ENCODE results near the gene CIC.
A peak's percentile ranks its signal among the peaks of the same experiment; 100 is the strongest.

The CIC gene

GRCh38 chr19:42293948-42294347, 24.9 kb downstream of the CIC start:
- Mint-ChIP-seq H3K27ac (peak overlapping the region; percentile 57), H3K36me3 (ENCODE audit: low read depth) (peaks cover 23% of the 10 kb centered on the region), H3K4me1 (peaks cover 20% of the 10 kb centered on the region), H3K27me3 (ENCODE audit: low read depth, poor library complexity) (peaks cover 10% of the 10 kb centered on the region), H3K9me3 (no peaks in the 10 kb centered on the region), H3K4me3 (no peak overlapping the region)
- no peak for DNase-seq
- no peak for TF ChIP-seq CTCF (IDR thresholded peaks at IDR 0.05)

GRCh38 chr19:42294471-42295137, 25.6 kb downstream of the CIC start:
- Mint-ChIP-seq H3K27ac (peak overlapping the region; percentile 45), H3K4me3 (no peak overlapping the region), H3K9me3 (no peaks in the 10 kb centered on the region), H3K27me3 (ENCODE audit: low read depth, poor library complexity) (peaks cover 10% of the 10 kb centered on the region), H3K4me1 (peaks cover 19% of the 10 kb centered on the region), H3K36me3 (ENCODE audit: low read depth) (peaks cover 24% of the 10 kb centered on the region)
- DNase-seq, result no peak
- TF ChIP-seq CTCF (IDR thresholded peaks at IDR 0.05), result no peak

- Mint-ChIP-seq H3K36me3 (ENCODE audit: low read depth) (peaks cover 28% of the 10 kb centered on the region), H3K4me3 (no peak overlapping the region), H3K9me3 (no peaks in the 10 kb centered on the region), H3K4me1 (peaks cover 23% of the 10 kb centered on the region), H3K27ac (peak overlapping the region; percentile 86), H3K27me3 (ENCODE audit: low read depth, poor library complexity) (peaks cover 10% of the 10 kb centered on the region)
- no peak for TF ChIP-seq CTCF (IDR thresholded peaks at IDR 0.05)
- no peak for DNase-seq
Observed at GRCh38 chr19:42295342-42295741, 26.3 kb downstream of the CIC start.

GRCh38 chr19:42295831-42296525, 26.9 kb downstream of the CIC start:
- H3K4me1 Mint-ChIP-seq, result peaks cover 23% of the 10 kb centered on the region
- no peak overlapping the region for H3K4me3 Mint-ChIP-seq
- TF ChIP-seq CTCF (IDR thresholded peaks at IDR 0.05), result peak; percentile 93
- no peak overlapping the region for H3K27ac Mint-ChIP-seq
- peaks cover 28% of the 10 kb centered on the region for H3K36me3 Mint-ChIP-seq (ENCODE audit: low read depth)
- DNase-seq, result peak; percentile 93
- H3K27me3 Mint-ChIP-seq (ENCODE audit: low read depth, poor library complexity), result peaks cover 10% of the 10 kb centered on the region
- H3K9me3 Mint-ChIP-seq, result no peaks in the 10 kb centered on the region

- no peak for DNase-seq
- peaks cover 6% of the 10 kb centered on the region for H3K27me3 Mint-ChIP-seq (ENCODE audit: low read depth, poor library complexity)
- H3K9me3 Mint-ChIP-seq, result no peaks in the 10 kb centered on the region
- peaks cover 19% of the 10 kb centered on the region for H3K36me3 Mint-ChIP-seq (ENCODE audit: low read depth)
- H3K4me3 Mint-ChIP-seq, result no peak overlapping the region
- no peak for TF ChIP-seq CTCF (IDR thresholded peaks at IDR 0.05)
- H3K27ac Mint-ChIP-seq, result no peak overlapping the region
- H3K4me1 Mint-ChIP-seq, result peaks cover 25% of the 10 kb centered on the region
Observed at GRCh38 chr19:42297039-42297438, 28.0 kb downstream of the CIC start.

All from nephron progenitor cell (in vitro differentiated cells).